H9 (cell line): ENCODE data around the gene ZSCAN30. TPM values are rescaled to one million over a fixed set of nuclear protein-coding genes. Genes with fewer than 3 reads are reported as not detected.

Experiments used
- DNase-seq: peaks from one replicate; pipeline ENCODE4 v3.0.0-alpha.2; 2017
- H2AFZ ChIP-seq: one replicate; pipeline ENCODE4 v1.6.1; 2013; ENCODE audit warnings: mild to moderate bottlenecking, low read length, control low read depth, moderate library complexity
- H2AK5ac ChIP-seq: 2 replicates; pipeline ENCODE4 v1.6.1; 2013; ENCODE audit warnings: low read length, control low read depth, mixed read lengths; ENCODE audit not compliant: insufficient read length
- H2BK120ac ChIP-seq: one replicate; pipeline ENCODE4 v1.6.1; 2013; ENCODE audit warnings: low read depth, mild to moderate bottlenecking, low read length, control low read depth, inconsistent platforms; ENCODE audit not compliant: poor library complexity, severe bottlenecking
- H2BK12ac ChIP-seq: 2 replicates; pipeline ENCODE4 v1.6.1; 2013; ENCODE audit warnings: low read length, control low read depth, mixed read lengths, low read depth; ENCODE audit not compliant: insufficient read length
- H2BK15ac ChIP-seq: 2 replicates; pipeline ENCODE4 v1.6.1; 2013; ENCODE audit warnings: low read depth, low read length, control low read depth
- H2BK20ac ChIP-seq: one replicate; pipeline ENCODE4 v1.6.1; 2013; ENCODE audit warnings: low read depth, mild to moderate bottlenecking, low read length, control low read depth, inconsistent platforms; ENCODE audit not compliant: poor library complexity, severe bottlenecking
- H2BK5ac ChIP-seq: 2 replicates; pipeline ENCODE4 v1.6.1; 2013; ENCODE audit warnings: low read length, control low read depth, mixed read lengths; ENCODE audit not compliant: insufficient read length
- H3K14ac ChIP-seq: 2 replicates; pipeline ENCODE4 v1.6.1; 2013; ENCODE audit warnings: low read length, control low read depth; ENCODE audit not compliant: insufficient read depth
- H3K18ac ChIP-seq: 2 replicates; pipeline ENCODE4 v1.6.1; 2013; ENCODE audit warnings: low read depth, mild to moderate bottlenecking, mixed read lengths, low read length, control low read depth; ENCODE audit not compliant: insufficient read length
- H3K23ac ChIP-seq: 2 replicates; pipeline ENCODE4 v1.6.1; 2013; ENCODE audit warnings: low read length, control low read depth, mixed read lengths, low read depth; ENCODE audit not compliant: insufficient read length
- H3K23me2 ChIP-seq: 2 replicates; pipeline ENCODE4 v1.6.1; 2013; ENCODE audit warnings: low read depth, mild to moderate bottlenecking, mixed read lengths, low read length, control low read depth; ENCODE audit not compliant: insufficient read length, poor library complexity, severe bottlenecking
- H3K27ac ChIP-seq: 2 replicates; pipeline ENCODE4 v1.5.1; 2013; ENCODE audit warnings: low read length, control low read depth, mixed read lengths, low read depth; ENCODE audit not compliant: insufficient read length
- H3K27me3 ChIP-seq: 2 replicates; pipeline ENCODE4 v1.6.1; 2013; ENCODE audit warnings: low read length, control low read depth, inconsistent platforms; ENCODE audit not compliant: insufficient read depth
- H3K4ac ChIP-seq: 2 replicates; pipeline ENCODE4 v1.6.1; 2013; ENCODE audit warnings: low read depth, mild to moderate bottlenecking, control low read depth, inconsistent platforms, low read length, moderate library complexity
- H3K4me1 ChIP-seq: 2 replicates; pipeline ENCODE4 v1.6.1; 2013; ENCODE audit warnings: low read length, control low read depth, inconsistent platforms; ENCODE audit not compliant: insufficient read depth
- H3K4me2 ChIP-seq: 2 replicates; pipeline ENCODE4 v1.6.1; 2013; ENCODE audit warnings: low read length, control low read depth, mixed read lengths; ENCODE audit not compliant: insufficient read length, insufficient read depth
- H3K56ac ChIP-seq: 2 replicates; pipeline ENCODE4 v1.6.1; 2013; ENCODE audit warnings: low read depth, mild to moderate bottlenecking, mixed read lengths, low read length, control low read depth; ENCODE audit not compliant: insufficient read length
- H3K79me1 ChIP-seq: 2 replicates; pipeline ENCODE4 v1.6.1; 2013; ENCODE audit warnings: low read depth, mild to moderate bottlenecking, moderate library complexity, low read length, control low read depth, inconsistent platforms; ENCODE audit not compliant: insufficient read depth, poor library complexity, severe bottlenecking
- H3K79me2 ChIP-seq: 2 replicates; pipeline ENCODE4 v1.6.1; 2013; ENCODE audit warnings: low read length, control low read depth, inconsistent platforms; ENCODE audit not compliant: insufficient read depth
- H3K9ac ChIP-seq: 2 replicates; pipeline ENCODE4 v1.6.1; 2013; ENCODE audit warnings: low read length, control low read depth, mixed read lengths; ENCODE audit not compliant: insufficient read length; ENCODE audit errors: extremely low read depth
- H3K9me3 ChIP-seq: one replicate; pipeline ENCODE4 v1.6.1; 2013; ENCODE audit warnings: low read depth, low read length, inconsistent platforms; ENCODE audit not compliant: control insufficient read depth
- H3T11ph ChIP-seq: one replicate; pipeline ENCODE4 v1.6.1; 2013; ENCODE audit warnings: mild to moderate bottlenecking, low read length, control low read depth, inconsistent platforms
- H4K20me1 ChIP-seq: one replicate; pipeline ENCODE4 v1.6.1; 2013; ENCODE audit not compliant: control insufficient read depth, insufficient read length, insufficient read depth
- H4K5ac ChIP-seq: 2 replicates; pipeline ENCODE4 v1.6.1; 2013; ENCODE audit warnings: low read depth, mild to moderate bottlenecking, mixed read lengths, low read length, control low read depth; ENCODE audit not compliant: insufficient read length
- H4K8ac ChIP-seq: replicated peaks from 2 replicates; pipeline ENCODE4 v1.6.1; 2013; ENCODE audit warnings: low read length, control low read depth, mixed read lengths, low read depth; ENCODE audit not compliant: insufficient read length
- H4K91ac ChIP-seq: 2 replicates; pipeline ENCODE4 v1.6.1; 2013; ENCODE audit warnings: low read depth, mild to moderate bottlenecking, moderate library complexity, mixed read lengths, low read length, control low read depth; ENCODE audit not compliant: insufficient read length
- H3K27ac Mint-ChIP-seq, 3 experiments: 2 replicates in 2 of 3; 3 replicates in 1 of 3; pipeline ENCODE4 v1.8.0; 2020 to 2021; ENCODE audit warnings: mixed read lengths in 3 of 3, mild to moderate bottlenecking in 1 of 3, moderate library complexity in 1 of 3
- H3K27me3 Mint-ChIP-seq: 2 replicates; pipeline ENCODE4 v1.8.0; 2021; ENCODE audit warnings: low read depth, mild to moderate bottlenecking, moderate library complexity, mixed read lengths
- H3K36me3 Mint-ChIP-seq, 3 experiments: 2 replicates in 2 of 3; 3 replicates in 1 of 3; pipeline ENCODE4 v1.8.0; 2020 to 2021; ENCODE audit warnings: low read depth in 3 of 3, mixed read lengths in 3 of 3; ENCODE audit not compliant: insufficient read depth in 1 of 3
- H3K4me1 Mint-ChIP-seq, 2 experiments: 2 replicates each; pipeline ENCODE4 v1.8.0; 2020; ENCODE audit warnings: mixed read lengths in 2 of 2
- H3K4me3 Mint-ChIP-seq, 2 experiments: 2 replicates in 1 of 2; 3 replicates in 1 of 2; pipeline ENCODE4 v1.8.0; 2020 to 2021; ENCODE audit warnings: mild to moderate bottlenecking in 2 of 2, mixed read lengths in 2 of 2, moderate library complexity in 1 of 2
- H3K9me3 Mint-ChIP-seq, 2 experiments: 2 replicates in 1 of 2; 3 replicates in 1 of 2; pipeline ENCODE4 v1.8.0; 2020; ENCODE audit warnings: mild to moderate bottlenecking in 2 of 2, mixed read lengths in 2 of 2, moderate library complexity in 1 of 2
- WGBS: extraction: QIAGEN DNeasy Blood & Tissue Kit; methylation state at CpG from one replicate; pipeline ENCODE4 v1.1.7; 2013; ENCODE audit warnings: missing lambda C conversion rate, low lambda C conversion rate, mixed read lengths; ENCODE audit not compliant: insufficient read length; ENCODE audit errors: extremely low coverage; 5-methylcytosine and 5-hydroxymethylcytosine counted together
- total RNA-seq: library from RNA; stranded (reverse); gene quantifications from 2 replicates; pipeline ENCODE4 v1.2.1, GENCODE V29; 2021
- TF ChIP-seq, protein P1 (sequence below): fragments of 200-600 bp; sonication (generic); conservative IDR thresholded peaks from 3 replicates; pipeline ENCODE4 v1.8.0; 2021; ENCODE audit warnings: antibody characterized with exemption, mild to moderate bottlenecking

The ZSCAN30 gene
- total RNA-seq, 1 experiment from 2014 or later, result 11.6 TPM

DNA sequence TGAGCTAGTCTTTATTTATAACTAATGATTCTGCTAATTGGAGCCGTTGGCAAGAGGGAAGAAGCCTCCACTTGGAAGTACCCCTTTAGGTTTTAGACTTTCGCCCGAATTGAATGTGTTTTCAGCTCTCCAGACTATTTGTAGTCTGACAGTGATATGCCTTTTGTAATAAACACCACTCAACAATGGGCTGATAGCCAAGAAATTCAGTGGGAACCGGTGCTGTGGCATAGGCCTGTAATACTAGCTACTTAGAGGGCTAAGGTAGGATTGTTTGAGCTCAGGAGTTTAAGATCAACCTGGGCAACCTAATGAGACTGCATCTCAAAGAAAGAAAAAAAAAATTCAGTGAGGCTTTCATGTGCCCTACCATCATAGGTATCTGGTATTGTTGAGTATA, 13.6 kb upstream of the ZSCAN30 start:
- Histone ChIP-seq H4K91ac (no peak overlapping the region), H3K79me1 (peaks cover 4% of the 10 kb centered on the region), H3T11ph (no peak overlapping the region), H3K56ac (no peak overlapping the region), H3K9ac (no peak overlapping the region), H3K14ac (no peak overlapping the region), H4K5ac (no peak overlapping the region), H3K23ac (no peak overlapping the region), H3K79me2 (no peaks in the 10 kb centered on the region), H4K20me1 (no peaks in the 10 kb centered on the region), H2BK15ac (no peak overlapping the region), H3K4ac (no peak overlapping the region), H2BK12ac (no peak overlapping the region), H2AK5ac (no peak overlapping the region), H3K27me3 (no peaks in the 10 kb centered on the region), H3K27ac (no peak overlapping the region), H3K18ac (no peak overlapping the region), H3K23me2 (no peaks in the 10 kb centered on the region), H2BK120ac (no peak overlapping the region), H3K9me3 (peaks cover 45% of the 10 kb centered on the region), H2AFZ (no peak overlapping the region), H3K4me2 (no peak overlapping the region), H4K8ac (no peak overlapping the region), H3K4me1 (no peaks in the 10 kb centered on the region), H2BK5ac (no peak overlapping the region), H2BK20ac (no peak overlapping the region)
- TF ChIP-seq, protein P1, sequence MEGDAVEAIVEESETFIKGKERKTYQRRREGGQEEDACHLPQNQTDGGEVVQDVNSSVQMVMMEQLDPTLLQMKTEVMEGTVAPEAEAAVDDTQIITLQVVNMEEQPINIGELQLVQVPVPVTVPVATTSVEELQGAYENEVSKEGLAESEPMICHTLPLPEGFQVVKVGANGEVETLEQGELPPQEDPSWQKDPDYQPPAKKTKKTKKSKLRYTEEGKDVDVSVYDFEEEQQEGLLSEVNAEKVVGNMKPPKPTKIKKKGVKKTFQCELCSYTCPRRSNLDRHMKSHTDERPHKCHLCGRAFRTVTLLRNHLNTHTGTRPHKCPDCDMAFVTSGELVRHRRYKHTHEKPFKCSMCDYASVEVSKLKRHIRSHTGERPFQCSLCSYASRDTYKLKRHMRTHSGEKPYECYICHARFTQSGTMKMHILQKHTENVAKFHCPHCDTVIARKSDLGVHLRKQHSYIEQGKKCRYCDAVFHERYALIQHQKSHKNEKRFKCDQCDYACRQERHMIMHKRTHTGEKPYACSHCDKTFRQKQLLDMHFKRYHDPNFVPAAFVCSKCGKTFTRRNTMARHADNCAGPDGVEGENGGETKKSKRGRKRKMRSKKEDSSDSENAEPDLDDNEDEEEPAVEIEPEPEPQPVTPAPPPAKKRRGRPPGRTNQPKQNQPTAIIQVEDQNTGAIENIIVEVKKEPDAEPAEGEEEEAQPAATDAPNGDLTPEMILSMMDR, result no peak
- DNase-seq, result no peak
- H3K27me3 Mint-ChIP-seq, result 0 out of 2 replicates have a peak, but pooled peaks cover 4% of the 10 kb centered on the region
- no peak overlapping the region for H3K27ac Mint-ChIP-seq
- no peaks in the 10 kb centered on the region for H3K4me1 Mint-ChIP-seq
- H3K9me3 Mint-ChIP-seq, result peaks cover 57 to 79% of the 10 kb centered on the region in 2 experiments
- peaks cover 81 to 94% (median 89%) of the 10 kb centered on the region in 3 experiments for H3K36me3 Mint-ChIP-seq
- no peak overlapping the region for H3K4me3 Mint-ChIP-seq
- WGBS, result no CpG with 5 or more reads among the region's 4 CpGs
